GM23338 (cell line): ENCODE data around the gene CYP4F3. TPM values are rescaled to one million over a fixed set of nuclear protein-coding genes. Genes with fewer than 3 reads are reported as not detected.

Experiments
- ATAC-seq: fragments of 200-7000 bp; cut with Tn5 transposase; 3 replicates; pipeline ENCODE4 v1.9.1; 2020
- DNase-seq: peaks from one replicate; pipeline ENCODE4 v3.0.0-alpha.2; 2015; ENCODE audit warnings: low spot score
- H2AFZ ChIP-seq: fragments of 200-600 bp; sonication (generic); 2 replicates; pipeline ENCODE4 v1.8.0; 2016; ENCODE audit warnings: antibody characterized with exemption, mild to moderate bottlenecking, moderate library complexity
- H3F3A ChIP-seq: fragments of 200-600 bp; sonication (generic); replicated peaks from 2 replicates; pipeline ENCODE4 v1.8.0; 2017; ENCODE audit warnings: antibody characterized with exemption, mixed run types, low read depth
- H3K27ac ChIP-seq: fragments of 200-600 bp; sonication (generic); 2 replicates; pipeline ENCODE4 v1.6.1; 2016; ENCODE audit warnings: low read depth
- H3K27me3 ChIP-seq: fragments of 200-600 bp; sonication (generic); 2 replicates; pipeline ENCODE4 v1.8.0; 2016; ENCODE audit warnings: mild to moderate bottlenecking, mixed run types, moderate library complexity; ENCODE audit not compliant: insufficient read depth
- H3K36me3 ChIP-seq: fragments of 200-600 bp; sonication (generic); 2 replicates; pipeline ENCODE4 v1.8.0; 2016; ENCODE audit warnings: mild to moderate bottlenecking; ENCODE audit not compliant: insufficient read depth
- H3K4me1 ChIP-seq: fragments of 200-600 bp; sonication (generic); 2 replicates; pipeline ENCODE4 v1.8.0; 2016; ENCODE audit warnings: mild to moderate bottlenecking, moderate library complexity; ENCODE audit not compliant: insufficient read depth
- H3K4me2 ChIP-seq: fragments of 200-600 bp; sonication (generic); 2 replicates; pipeline ENCODE4 v1.7.1; 2017; ENCODE audit warnings: mixed run types
- H3K4me3 ChIP-seq: fragments of 200-600 bp; sonication (generic); 2 replicates; pipeline ENCODE4 v1.6.1; 2016; ENCODE audit warnings: mixed run types
- H3K79me2 ChIP-seq: fragments of 200-600 bp; sonication (generic); replicated peaks from 2 replicates; pipeline ENCODE4 v1.8.0; 2017; ENCODE audit warnings: mild to moderate bottlenecking; ENCODE audit not compliant: insufficient read depth
- H3K9me2 ChIP-seq: fragments of 200-600 bp; sonication (generic); 2 replicates; pipeline ENCODE4 v1.8.0; 2017; ENCODE audit not compliant: insufficient read depth
- H4K20me1 ChIP-seq: fragments of 200-600 bp; sonication (generic); replicated peaks from 2 replicates; pipeline ENCODE4 v1.8.0; 2017; ENCODE audit warnings: mild to moderate bottlenecking; ENCODE audit not compliant: insufficient read depth
- H3K27ac Mint-ChIP-seq: 2 replicates; pipeline ENCODE4 v1.8.0; 2020; ENCODE audit warnings: inconsistent platforms, mild to moderate bottlenecking, moderate library complexity, mixed read lengths
- H3K27me3 Mint-ChIP-seq: 3 replicates; pipeline ENCODE4 v1.8.0; 2022; ENCODE audit warnings: low read depth, mild to moderate bottlenecking, moderate library complexity, mixed read lengths, inconsistent platforms; ENCODE audit not compliant: insufficient read depth, poor library complexity
- H3K36me3 Mint-ChIP-seq: 3 replicates; pipeline ENCODE4 v1.8.0; 2021; ENCODE audit warnings: low read depth, mild to moderate bottlenecking, inconsistent platforms, moderate library complexity, mixed read lengths
- H3K4me1 Mint-ChIP-seq: 3 replicates; pipeline ENCODE4 v1.8.0; 2020; ENCODE audit warnings: mild to moderate bottlenecking, inconsistent platforms, mixed read lengths
- H3K4me3 Mint-ChIP-seq: 3 replicates; pipeline ENCODE4 v1.8.0; 2021; ENCODE audit warnings: moderate library complexity, mild to moderate bottlenecking, inconsistent platforms, mixed read lengths
- H3K9me3 Mint-ChIP-seq: 3 replicates; pipeline ENCODE4 v1.8.0; 2020; ENCODE audit warnings: moderate library complexity, mild to moderate bottlenecking, inconsistent platforms, mixed read lengths
- CREB1 ChIP-seq: fragments of 250-450 bp; sonication (Bioruptor Pico); IDR thresholded peaks from 2 replicates; pipeline ENCODE4 v1.5.0; 2020; ENCODE audit warnings: low read depth, mild to moderate bottlenecking, moderate library complexity
- EZH2 ChIP-seq: fragments of 200-600 bp; sonication (generic); IDR thresholded peaks from one replicate; pipeline ENCODE4 v1.8.0; 2017; ENCODE audit warnings: antibody characterized with exemption, mild to moderate bottlenecking, low read depth; ENCODE audit not compliant: unreplicated experiment
- EZH2phosphoT487 ChIP-seq: fragments of 200-600 bp; sonication (generic); IDR thresholded peaks from one replicate; pipeline ENCODE4 v1.8.1; 2018; ENCODE audit warnings: antibody characterized with exemption; ENCODE audit not compliant: unreplicated experiment
- JUNB ChIP-seq: IDR thresholded peaks from one replicate; pipeline ENCODE4 v1.6.1; 2016; ENCODE audit warnings: antibody characterized with exemption; ENCODE audit not compliant: unreplicated experiment
- STAT1 ChIP-seq: IDR thresholded peaks from one replicate; pipeline ENCODE4 v1.6.1; 2016; ENCODE audit warnings: antibody characterized with exemption; ENCODE audit not compliant: unreplicated experiment
- ZNF114 ChIP-seq: fragments of 250-450 bp; sonication (Bioruptor Pico); IDR thresholded peaks from 2 replicates; pipeline ENCODE4 v1.5.0; 2020; ENCODE audit warnings: mild to moderate bottlenecking, moderate library complexity
- ZNF331 ChIP-seq: fragments of 250-450 bp; sonication (Bioruptor Pico); IDR thresholded peaks from 2 replicates; pipeline ENCODE4 v1.5.0; 2020; ENCODE audit warnings: low read depth, mild to moderate bottlenecking, moderate library complexity
- ZNF462 ChIP-seq: fragments of 250-450 bp; sonication (Bioruptor Pico); IDR thresholded peaks from 2 replicates; pipeline ENCODE4 v1.5.0; 2020; ENCODE audit warnings: mild to moderate bottlenecking, moderate library complexity
- polyA plus RNA-seq: library from polyadenylated mRNA; unstranded; fragments of >200 nt; fragmentation: Nextera tagmentation; extraction: Ambion mirVana; gene quantifications from 2 replicates; pipeline ENCODE4 v1.2.1, GENCODE V29; 2016
- total RNA-seq: library from RNA; depleted of rRNA; stranded (reverse); fragments of >200 nt; shearing (Covaris generic); gene quantifications from 2 replicates; pipeline ENCODE4 v1.2.3, GENCODE V29; 2014

CYP4F3 gene
- total and polyA plus RNA-seq, 2 experiments from 2014 or later = not detected

GRCh38 chr19:15669440-15669839, 28.7 kb downstream of the CYP4F3 start (continued):
- no peak for TF ChIP-seq EZH2
- TF ChIP-seq ZNF331 (CRISPR knock-in tag) = no peak
- no peak for TF ChIP-seq EZH2phosphoT487
- no peak for TF ChIP-seq JUNB
- no peak for TF ChIP-seq ZNF462 (CRISPR knock-in tag)
- TF ChIP-seq STAT1 = no peak

GRCh38 chr19:15669891-15670290, 29.2 kb downstream of the CYP4F3 start:
- Histone ChIP-seq H4K20me1 (no peaks in the 10 kb centered on the region), H2AFZ (no peak overlapping the region), H3K79me2 (no peaks in the 10 kb centered on the region), H3K36me3 (peaks cover 7% of the 10 kb centered on the region; the same call in 1 of the 2 replicates), H3K27ac (no peak overlapping the region), H3K4me1 (no peaks in the 10 kb centered on the region), H3K9me2 (no peaks in the 10 kb centered on the region), H3K27me3 (no peaks in the 10 kb centered on the region), H3K4me3 (no peak overlapping the region), H3F3A (no peaks in the 10 kb centered on the region), H3K4me2 (no peak overlapping the region)
- no peak for TF ChIP-seq JUNB
- TF ChIP-seq ZNF114 (CRISPR knock-in tag) = no peak
- TF ChIP-seq CREB1 (CRISPR knock-in tag) = no peak
- Mint-ChIP-seq H3K9me3 (peaks cover 7% of the 10 kb centered on the region), H3K4me1 (no peaks in the 10 kb centered on the region), H3K36me3 (peaks cover 17% of the 10 kb centered on the region), H3K27me3 (no peaks in the 10 kb centered on the region), H3K4me3 (no peak overlapping the region), H3K27ac (no peak overlapping the region)
- ATAC-seq (no peak), DNase-seq (no peak)
